ENCODE results near the gene KRTAP19-2.
"Not testable (repeated sequence)": the region's sequence is repeated elsewhere in the genome, so short reads cannot be mapped to it uniquely, and the experiment has no call there.

The KRTAP19-2 gene

GRCh38 chr21:30487336-30487735, at the start of gene KRTAP19-2:
Gene KRTAP19-2 (minus strand): TSS chr21:30487436. CDS start chr21:30487348, 88 bp downstream.
- DNase-seq = no peak

GRCh38 chr21:30518876-30519275, 31.6 kb upstream of the KRTAP19-2 start:
- DNase-seq = no peak

GRCh38 chr21:30515681-30516080, 28.4 kb upstream of the KRTAP19-2 start:
- DNase-seq = no peak

- DNase-seq = not testable (repeated sequence)
These were observed 18.5 kb upstream of the KRTAP19-2 start for GRCh38 chr21:30505621-30506205.

GRCh38 chr21:30502041-30502440, 14.8 kb upstream of the KRTAP19-2 start, which contains the start of gene KRTAP19-5:
Gene KRTAP19-5 (minus strand): TSS chr21:30502141. CDS start chr21:30502090, 51 bp downstream.
- no peak for DNase-seq

- DNase-seq = no peak
These were observed 9.8 kb upstream of the KRTAP19-2 start, which contains the start of gene KRTAP19-4 for GRCh38 chr21:30497065-30497464. Gene KRTAP19-4 (minus strand): TSS chr21:30497165. CDS start chr21:30497110, 55 bp downstream.

GRCh38 chr21:30491963-30492428, 4.8 kb upstream of the KRTAP19-2 start, which contains the start of gene KRTAP19-3:
Gene KRTAP19-3 (minus strand): TSS chr21:30492013. CDS start chr21:30491957, 56 bp downstream.
- no peak for DNase-seq

- no peak for DNase-seq
These were observed 1.1 kb downstream of the KRTAP19-2 start for GRCh38 chr21:30486180-30486579.

- DNase-seq = no peak
These were observed 5.1 kb downstream of the KRTAP19-2 start for GRCh38 chr21:30482130-30482529.

- DNase-seq = no peak
These were observed 7.1 kb downstream of the KRTAP19-2 start, which contains the start of gene KRTAP19-1 for GRCh38 chr21:30480145-30480544. Gene KRTAP19-1 (minus strand): TSS chr21:30480367. CDS start chr21:30480317, 50 bp downstream.

- DNase-seq = no peak
These were observed 8.0 kb downstream of the KRTAP19-2 start for GRCh38 chr21:30479259-30479658.

- no peak for DNase-seq
These were observed 9.2 kb downstream of the KRTAP19-2 start for GRCh38 chr21:30478004-30478403.

GRCh38 chr21:30468900-30469714, 18.1 kb downstream of the KRTAP19-2 start:
- DNase-seq = no peak

- DNase-seq = no peak
These were observed 23.5 kb downstream of the KRTAP19-2 start for GRCh38 chr21:30463713-30464112.

- no peak for DNase-seq
These were observed 38.7 kb downstream of the KRTAP19-2 start for GRCh38 chr21:30448514-30448913.

GRCh38 chr21:30447056-30447455, 40.2 kb downstream of the KRTAP19-2 start:
- no peak for DNase-seq

- no peak for DNase-seq
These were observed 43.0 kb downstream of the KRTAP19-2 start for GRCh38 chr21:30444204-30444603.

- no peak for DNase-seq
These were observed 44.0 kb downstream of the KRTAP19-2 start for GRCh38 chr21:30443226-30443625.

GRCh38 chr21:30439975-30440374, 47.3 kb downstream of the KRTAP19-2 start, which contains the start of gene KRTAP15-1:
Gene KRTAP15-1 (plus strand): TSS chr21:30440275. CDS start chr21:30440328, 53 bp downstream.
- no peak for DNase-seq
